ENCODE measurements around the gene CDK7.
A peak's percentile ranks its signal among the peaks of the same experiment; 100 is the strongest.
"Not testable (repeated sequence)": the region's sequence is repeated elsewhere in the genome, so short reads cannot be mapped to it uniquely, and the experiment has no call there.

Gene CDK7

DNA sequence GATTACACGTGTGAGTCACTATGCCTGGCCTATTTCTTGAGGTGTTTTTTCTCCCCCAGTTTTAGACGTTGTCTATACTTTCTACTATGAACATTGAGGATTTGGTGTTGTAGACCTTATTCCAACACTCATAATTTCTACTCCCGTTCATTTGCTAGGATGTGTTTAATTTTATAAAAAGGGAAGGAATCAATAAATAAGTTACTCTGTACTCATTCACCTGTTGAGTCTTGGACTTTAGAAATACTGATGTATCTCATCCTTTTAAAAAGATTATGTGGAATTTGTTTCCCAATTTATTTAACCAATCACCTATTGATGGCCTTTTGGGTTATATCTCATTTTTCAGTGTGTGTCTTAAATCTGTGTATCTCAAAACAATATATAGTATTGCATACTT is 3.2 kb downstream of the CDK7 start:
- DNase-seq = no peak

DNA sequence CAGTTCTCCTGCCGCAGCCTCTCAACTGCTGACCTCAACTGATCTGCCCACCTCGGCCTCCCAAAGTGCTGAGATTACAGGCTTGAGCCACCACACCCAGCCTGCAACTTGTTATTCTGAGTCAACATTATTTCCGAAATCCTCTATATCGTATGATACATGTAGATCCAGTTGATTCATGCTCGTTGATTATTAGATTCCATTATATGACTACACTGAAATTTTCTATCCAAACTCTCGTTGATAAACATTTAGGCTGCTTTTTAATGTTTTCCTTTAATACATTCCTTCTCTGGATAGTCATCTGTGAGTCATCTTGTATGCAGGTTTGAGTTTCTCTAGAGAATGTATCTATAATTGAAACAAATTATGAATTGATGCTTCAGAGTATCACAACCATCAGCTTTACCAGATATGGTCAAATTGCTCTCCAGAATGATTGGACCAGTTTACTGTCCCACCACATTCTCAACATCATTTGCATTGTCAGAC is 4.1 kb downstream of the CDK7 start:
- no peak for DNase-seq

DNA sequence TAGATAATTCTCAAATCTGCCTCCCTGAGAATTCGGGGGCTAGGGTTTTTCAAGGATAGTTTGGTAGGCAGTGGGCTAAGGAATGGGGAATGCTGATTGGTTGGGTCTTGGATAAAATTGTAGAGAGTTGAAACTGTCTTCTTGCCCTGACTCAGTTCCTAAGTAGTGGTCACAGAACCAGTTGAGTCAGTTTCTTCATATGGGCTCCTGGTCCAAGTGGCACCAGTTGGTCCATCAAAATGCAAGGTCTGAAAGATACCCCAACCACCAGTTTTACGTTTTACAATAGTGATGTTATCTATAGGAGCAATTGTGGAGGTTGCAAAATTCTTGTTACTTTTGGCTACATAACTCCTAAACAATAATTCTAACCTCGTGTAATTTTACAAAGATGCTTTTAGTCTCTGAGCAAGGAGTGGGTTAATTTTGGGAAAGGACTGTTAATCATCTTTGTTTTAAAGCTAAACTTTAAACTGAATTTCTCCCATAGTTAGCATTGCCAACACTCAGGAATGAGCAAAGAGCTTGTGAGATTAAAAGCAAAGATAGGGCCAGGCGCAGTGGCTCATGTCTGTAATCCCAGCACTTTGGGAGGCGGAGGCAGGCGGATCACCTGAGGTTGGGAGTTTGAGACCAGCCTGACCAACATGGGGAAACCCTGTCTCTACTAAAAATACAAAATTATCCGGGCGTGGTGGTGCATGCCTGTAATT is 7.7 kb downstream of the CDK7 start:
- no peak for DNase-seq

DNA sequence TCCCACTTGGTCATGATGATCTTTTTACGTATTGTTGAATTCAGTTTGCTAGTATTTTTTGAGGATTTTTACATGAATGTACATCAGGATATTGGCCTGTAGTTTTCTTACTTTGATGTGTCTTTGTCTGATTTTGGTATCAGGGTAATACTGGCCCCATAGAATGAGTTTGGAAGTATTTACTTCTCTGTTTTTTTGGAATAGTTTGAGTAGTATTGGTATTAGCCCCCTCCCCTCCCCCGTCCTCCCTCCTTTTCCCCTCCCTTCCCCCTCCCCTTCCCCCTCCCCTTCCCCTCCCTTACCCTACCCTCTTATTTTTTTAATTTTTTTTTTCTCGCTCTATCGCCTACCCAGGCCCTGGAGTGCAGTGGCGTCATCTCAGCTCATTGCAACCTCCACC is 10.3 kb downstream of the CDK7 start:
- DNase-seq = no peak

DNA sequence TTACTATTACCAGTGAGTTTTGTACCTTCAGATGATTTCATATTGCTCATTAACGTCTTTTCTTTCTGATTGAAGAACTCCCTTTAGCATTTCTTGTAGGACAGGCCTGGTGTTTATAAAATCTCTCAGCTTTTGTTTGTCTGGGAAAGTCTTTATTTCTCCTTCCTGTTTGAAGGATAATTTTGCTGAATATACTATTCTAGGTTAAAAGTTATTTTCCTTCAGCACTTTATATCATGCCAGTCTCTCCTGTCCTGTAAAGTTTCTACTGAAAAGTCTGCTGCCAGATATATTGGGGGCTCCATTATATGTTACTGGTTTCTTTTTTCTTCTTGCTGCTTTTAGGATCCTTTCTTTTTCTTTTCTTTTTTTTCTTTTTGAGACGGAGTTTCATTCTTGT is 13.3 kb downstream of the CDK7 start:
- no peak for DNase-seq

DNA sequence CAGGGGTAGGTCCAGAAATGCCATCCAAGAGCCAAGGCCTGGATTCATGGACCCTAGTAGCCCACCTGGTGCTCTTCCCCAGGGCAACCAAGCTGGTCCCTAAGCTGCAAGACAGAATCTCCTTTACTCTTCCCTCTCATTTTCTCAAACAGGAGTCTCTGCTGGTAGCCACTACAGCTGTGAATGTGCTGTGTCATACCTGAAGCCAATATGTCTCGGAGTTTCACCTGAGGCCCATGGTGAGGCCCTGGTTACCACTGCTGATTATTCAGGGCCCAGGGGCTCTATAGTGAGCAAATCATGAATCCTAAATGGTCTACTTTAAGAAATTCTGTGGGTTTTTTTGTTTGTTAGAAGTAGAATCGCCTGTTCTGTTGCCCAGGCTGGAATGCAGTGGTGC is 15.9 kb downstream of the CDK7 start:
- no peak for DNase-seq

DNA sequence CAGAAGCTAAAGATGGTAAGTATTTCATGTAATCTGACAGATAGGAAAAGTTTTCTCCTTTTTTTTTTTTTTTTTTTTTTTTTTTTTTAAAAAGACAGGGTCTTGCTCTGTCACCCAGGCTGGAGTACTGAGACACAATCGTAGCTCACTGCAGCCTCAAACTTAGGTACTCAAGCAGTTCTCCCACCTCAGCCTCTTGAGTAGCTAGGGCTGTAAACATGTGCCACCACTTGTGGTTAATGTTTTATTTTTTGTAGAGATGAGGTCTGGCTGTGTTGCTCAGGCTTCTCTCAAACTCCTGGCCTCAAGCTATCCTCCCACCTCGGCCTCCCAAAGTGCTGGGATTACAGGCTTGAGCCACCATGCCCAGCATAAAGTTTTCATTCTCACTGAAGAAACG is 17.8 kb downstream of the CDK7 start:
- no peak for DNase-seq

DNA sequence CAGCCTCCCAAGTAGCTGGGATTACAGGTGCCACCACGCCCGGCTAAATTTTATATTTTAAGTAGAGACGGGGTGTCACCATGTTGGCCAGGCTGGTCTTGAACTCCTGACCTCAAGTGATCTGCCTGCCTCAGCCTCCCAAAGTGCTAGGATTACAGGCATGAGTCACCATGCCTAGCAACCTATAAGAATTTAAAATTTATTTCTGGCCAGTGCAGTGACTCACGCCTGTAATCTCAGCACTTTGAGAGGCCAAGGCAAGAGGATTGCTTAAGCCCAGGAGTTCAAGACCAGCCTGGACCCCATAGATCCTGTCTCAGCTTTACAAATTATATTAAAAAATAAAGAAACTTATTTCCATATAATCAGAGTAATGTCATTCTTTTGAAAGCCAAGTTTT is 21.3 kb downstream of the CDK7 start:
- not testable (repeated sequence) for DNase-seq

DNA sequence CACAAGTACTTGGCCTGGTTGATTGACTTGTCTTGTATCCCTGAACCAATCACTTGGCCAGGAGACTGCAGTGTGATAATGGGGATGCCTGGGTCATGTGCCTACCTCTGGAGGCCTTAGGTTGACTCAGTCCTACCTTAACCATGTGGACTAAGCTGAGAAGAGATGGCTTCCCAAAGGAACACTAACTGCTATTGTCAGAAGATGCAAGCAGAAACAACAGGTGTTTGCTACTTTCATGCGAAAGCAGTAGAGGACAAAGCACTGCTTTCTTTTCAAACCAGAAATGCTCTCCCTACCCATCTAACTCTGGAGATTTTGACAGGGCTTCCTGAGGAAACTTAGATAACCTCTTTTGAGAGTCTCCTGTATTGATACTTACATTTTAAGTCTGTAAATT is 22.9 kb downstream of the CDK7 start:
- no peak for DNase-seq

DNA sequence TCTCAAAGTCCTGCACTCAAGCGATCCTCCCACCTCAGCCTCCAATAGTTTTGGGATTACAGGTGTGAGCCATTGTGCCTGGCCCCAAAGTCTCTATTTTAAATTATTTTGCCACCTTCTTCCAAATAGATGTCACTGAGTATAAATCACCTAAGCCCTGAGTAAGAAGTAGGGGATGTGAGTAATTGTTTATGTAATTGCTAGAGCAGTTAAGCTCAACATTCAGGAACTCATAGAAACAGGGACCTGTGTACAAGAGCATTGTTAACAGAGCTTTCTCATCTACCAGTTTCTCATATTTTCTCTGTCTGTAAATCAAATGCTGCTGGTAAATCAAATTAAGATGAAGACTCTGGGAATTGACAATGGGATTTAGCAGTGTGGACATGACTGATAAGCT is 26.3 kb downstream of the CDK7 start:
- DNase-seq = no peak

DNA sequence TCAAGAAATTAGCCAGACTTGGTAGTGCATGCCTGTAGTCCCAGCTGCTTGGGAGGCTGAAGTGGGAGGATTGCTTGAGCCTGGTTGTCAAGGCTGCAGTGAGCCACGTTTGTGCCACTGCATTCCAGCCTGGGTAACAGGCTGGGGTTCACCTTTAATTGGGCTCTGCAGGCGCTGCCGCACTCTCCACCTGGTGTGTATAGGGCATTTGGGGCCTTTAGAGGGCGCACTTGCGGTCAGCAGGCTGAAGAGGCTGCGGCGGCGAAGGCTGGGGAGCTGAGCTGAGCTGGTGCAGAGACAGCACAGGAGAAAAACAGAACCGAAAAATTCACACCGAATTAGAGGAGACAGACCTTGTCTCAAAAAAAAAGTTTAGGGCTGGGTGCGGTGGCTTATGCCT is 31.2 kb downstream of the CDK7 start:
- peak in 1 of 2 donors; percentile 10 for DNase-seq

DNA sequence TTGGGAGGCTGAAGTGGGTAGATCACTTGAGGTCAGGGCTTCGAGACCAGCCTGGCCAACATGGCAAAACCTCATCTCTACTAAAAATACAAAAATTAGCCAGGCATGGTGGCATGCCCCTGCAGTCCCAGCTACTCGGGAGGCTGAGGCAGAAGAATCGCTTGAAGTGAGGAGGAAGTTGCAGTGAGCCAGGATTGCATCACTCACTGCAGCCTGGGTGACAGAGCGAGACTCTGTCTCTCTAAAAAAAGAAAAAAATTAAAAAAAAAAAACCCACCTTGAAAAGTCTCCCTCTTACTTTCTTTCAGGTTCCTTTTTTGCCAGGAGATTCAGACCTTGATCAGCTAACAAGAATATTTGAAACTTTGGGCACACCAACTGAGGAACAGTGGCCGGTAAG is 34.2 kb downstream of the CDK7 start:
- DNase-seq = no peak

DNA sequence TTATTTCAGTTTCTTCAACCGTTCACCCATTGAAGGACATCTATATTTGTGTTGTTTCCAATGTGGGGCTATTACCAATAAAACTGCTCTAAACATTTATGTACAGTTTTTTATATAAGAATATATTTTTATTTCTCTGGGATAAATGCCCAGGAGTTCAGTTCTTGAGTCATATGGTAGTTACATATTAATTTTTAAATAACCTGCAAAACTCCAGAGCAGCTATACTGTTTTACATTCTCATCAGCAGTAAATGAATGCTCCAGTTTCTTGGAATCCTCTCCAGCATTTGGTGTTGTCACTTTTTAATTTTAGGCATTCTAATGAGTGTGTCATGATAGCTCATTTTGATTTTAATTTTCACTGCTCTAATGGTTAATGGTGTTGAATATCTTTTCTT is 36.2 kb downstream of the CDK7 start:
- no peak for DNase-seq

DNA sequence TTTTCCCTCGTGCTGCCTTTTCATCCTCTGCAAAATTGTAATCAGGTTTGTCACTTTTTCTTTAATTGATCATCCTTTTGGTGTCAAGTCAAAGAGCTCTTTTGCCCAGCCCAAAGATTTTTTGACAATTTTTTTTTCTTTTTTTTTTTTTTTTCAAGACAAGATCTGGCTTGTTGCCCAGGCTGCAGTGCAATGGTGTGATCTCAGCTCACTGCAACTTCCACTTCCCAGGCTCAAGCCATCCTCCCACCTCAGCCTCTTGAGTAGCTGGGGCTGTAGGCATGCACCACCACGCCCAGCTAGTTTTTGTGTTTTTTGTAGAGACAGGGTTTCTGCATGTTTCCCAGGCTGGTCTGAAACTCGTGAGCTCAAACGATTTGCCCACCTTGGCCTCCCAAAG is 36.7 kb downstream of the CDK7 start:
- DNase-seq = no peak

DNA sequence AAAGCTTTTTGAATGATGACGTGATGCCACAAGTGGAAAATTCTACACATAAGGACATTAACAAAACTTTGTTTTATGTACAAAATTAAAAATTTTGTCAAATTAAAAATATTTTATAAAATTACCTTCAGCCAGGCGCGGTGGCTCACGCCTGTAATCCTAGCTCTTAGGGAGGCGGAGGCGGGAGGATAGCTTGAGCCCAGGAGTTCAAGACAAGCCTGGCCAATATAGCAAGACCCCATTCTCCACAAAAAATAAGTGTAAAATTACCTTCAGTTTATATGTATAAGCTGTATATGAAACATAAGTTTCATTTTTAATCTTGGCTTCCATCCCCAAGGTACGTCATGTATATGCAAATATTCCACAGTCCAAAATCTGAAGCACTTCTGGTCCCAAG is 40.9 kb downstream of the CDK7 start:
- no peak for DNase-seq

DNA sequence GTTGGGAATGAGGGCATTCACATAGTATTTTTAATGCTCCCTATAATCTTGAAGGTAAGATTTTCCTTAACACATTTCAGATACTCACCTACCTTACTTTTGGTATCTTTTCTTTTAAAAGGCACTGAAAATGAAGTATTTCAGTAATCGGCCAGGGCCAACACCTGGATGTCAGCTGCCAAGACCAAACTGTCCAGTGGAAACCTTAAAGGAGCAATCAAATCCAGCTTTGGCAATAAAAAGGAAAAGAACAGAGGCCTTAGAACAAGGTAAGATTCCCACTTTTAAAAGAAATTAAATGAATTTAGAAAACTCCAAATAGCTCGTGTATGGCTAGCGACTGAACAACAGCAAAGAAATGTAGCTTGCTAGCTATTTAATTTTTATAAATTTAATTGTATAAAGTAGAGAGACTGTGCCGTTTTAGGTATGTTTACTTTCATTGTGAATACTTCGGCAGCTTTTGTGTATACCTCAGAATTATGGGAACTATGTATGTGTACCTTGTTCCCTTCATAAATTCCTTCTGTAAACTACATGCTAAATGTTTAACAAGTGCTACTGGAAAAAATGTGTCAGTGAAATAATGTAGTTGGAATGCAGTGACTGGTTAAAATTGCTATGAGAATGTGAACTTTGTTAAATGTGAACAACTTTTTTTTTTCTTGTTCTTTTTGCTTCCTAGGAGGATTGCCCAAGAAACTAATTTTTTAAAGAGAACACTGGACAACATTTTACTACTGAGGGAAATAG is 41.9 kb downstream of the CDK7 start:
- no peak for DNase-seq

DNA sequence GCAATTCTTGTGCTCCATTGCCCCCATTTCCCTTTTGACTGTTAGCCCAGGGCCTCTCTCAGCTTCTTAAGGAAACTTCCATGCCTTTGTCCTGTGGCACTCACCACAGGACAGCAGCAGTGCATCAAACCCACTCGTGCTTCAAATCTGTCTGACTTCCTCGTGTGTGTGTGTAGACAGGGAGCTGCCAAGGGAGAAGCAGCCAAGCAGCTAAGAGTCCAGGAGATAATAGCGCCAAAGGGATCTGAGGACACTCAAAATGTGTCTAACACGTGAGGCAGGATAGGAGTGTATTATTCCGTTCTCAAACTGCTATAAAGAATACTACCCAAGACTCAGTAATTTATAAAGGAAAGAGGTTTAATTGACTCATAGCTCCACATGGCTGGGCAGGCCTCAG is 44.8 kb downstream of the CDK7 start:
- no peak for DNase-seq

DNA sequence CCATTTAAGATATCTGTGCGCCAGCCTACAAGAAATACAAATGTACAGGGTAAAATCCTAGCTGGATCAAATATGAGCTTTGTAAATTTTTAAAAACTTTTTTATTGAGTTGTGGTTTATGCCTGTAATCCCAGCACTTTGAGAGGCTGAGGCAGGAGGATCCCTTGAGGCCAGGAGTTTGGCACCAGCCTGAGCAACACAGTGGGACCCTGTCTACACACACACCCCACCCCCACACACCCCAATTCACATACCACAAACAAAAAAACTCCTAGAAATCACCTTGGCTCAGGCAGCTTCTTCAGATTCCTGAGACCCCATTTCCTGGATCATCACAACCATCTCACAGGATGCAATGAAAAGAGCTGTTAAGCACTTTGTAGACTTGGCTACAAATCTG is 46.4 kb downstream of the CDK7 start:
- no peak for DNase-seq

DNA sequence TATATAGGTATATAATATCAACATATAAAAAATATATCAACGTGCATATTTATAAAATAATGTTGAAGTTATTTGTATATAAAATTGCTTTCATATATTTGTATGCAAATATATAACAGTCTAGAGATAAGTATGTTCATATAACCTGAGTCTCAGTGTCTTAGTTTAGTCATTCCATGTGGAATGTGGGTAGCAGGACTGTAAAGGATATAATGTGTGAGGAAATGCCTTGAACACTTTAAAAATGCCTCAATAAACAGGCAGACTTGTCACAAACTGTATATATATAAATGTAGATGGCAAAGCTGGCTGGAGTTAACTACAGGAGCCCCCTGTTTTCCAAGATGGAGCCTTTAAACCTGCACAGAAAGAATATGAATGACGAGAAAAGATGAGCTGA is 49.5 kb downstream of the CDK7 start:
- no peak for DNase-seq

DNA sequence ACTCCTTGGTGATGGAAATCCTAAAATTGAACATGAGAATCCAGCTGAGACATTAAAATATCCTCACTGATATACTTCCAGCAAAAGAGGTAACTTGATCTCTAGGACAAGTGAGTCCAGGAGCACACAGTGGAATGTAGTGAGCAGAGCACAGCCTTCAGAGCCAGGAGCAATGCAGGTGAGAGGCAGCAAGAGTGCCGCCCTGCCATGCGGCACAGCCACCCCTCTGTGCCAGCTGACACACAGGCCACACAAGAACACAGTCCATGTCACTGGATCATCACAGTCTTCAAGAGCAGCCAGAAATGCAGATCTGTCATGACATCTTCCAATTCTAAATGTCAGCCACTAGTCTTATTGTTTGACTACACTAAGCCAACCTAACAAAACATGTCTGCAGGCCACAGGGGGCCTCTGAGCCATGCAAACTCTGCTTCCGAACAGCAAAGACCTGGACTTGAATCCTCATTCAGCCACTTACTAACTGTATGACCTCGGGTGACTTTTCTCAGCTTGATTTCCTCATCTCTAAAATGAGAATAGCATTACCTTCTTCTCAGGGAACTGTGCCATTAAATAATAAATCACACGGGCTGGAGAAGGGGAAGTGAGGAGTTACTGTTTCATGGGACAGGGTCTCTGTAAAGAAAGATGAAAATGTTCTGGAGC is 50.9 kb downstream of the CDK7 start:
- no peak for DNase-seq

DNA sequence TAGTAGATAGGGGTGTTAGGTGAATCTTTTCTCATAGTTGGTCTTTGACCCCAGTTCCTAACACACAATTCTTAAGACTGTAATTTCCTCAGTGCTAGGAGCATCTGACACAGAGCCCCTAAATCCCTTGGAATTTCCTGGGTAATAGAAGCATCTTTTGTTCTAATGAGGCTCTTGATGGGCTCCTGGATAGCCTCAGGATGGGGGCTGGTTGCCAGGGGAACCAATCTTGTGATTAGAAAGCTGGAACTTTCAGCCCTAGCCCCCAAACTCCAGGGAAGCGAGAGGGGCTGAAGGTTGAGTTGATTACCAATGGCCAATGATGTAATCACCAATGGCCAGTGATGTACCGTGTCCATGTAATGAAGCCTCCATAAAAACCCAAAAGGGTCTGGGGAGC is 53.4 kb downstream of the CDK7 start:
- no peak for DNase-seq

DNA sequence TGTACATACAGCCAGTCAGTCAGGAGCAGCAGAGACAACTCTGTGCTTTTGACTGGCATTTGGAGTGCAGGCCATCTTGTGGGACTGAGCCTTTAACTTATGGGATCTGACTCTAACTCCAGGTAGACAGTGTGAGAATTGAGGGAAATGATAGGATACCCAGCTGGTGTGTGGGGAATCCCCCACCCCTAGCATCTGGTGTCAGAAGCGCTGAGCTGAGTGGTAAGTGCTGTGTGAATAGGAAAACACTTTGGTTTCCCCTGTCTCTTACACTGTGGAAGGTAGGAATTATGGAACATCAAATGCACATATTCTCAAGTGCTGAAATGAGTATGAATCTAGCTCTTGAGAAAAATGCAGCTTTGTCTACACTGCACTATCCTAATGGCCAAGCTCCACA is 54.0 kb downstream of the CDK7 start:
- no peak for DNase-seq

DNA sequence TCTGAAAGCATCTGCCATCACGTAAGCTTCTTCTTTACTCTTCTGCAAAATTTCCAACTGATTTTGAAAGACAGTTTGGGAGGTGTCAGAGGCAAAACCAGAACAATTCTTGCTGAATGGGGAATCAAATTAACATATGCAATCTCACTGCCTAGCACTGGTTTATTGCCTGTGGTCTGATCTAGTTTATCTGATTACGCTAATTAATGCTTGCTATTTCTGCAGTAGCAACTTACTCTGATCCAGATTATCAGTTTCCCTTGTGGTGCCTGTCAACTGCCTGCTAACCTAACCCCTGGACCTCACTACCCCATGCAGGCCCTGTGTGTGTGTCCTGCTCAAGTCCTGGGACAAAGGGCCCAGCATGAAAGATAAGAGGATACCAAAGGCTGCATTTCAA is 57.6 kb downstream of the CDK7 start:
- DNase-seq = no peak

DNA sequence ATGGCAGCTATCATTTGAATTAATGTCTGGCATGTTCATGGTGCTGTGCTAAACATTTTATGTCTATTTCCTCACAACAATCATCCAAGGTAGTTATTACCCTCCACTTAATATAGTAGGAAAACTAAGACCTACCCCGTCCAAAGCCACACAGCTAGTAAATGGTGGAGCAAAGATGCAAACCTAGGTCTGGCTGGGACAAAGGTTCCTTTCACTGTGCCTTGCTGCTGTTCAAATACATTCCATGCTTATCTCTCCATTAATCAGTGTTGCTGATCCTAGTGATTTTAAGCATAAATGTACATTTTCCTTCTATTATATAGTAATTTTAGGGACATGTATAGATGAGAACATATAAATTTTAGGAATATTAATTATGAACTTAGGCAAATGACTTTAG is 59.2 kb downstream of the CDK7 start:
- no peak for DNase-seq
